Stomach smooth muscle (tissue), 2 donors: ENCODE results near the gene PAQR3.

Experiments
- H3K27ac ChIP-seq: one replicate; pipeline ENCODE4 v1.7.0; 2013; ENCODE audit warnings: mild to moderate bottlenecking, low read length, inconsistent platforms
- H3K27me3 ChIP-seq, 2 donors: one replicate each; pipeline ENCODE4 v1.7.0; 2013; ENCODE audit warnings: low read length in 2 of 2; ENCODE audit not compliant: insufficient read depth in 2 of 2, control insufficient read depth in 1 of 2
- H3K36me3 ChIP-seq, 2 donors: one replicate each; pipeline ENCODE4 v1.7.0; 2013; ENCODE audit warnings: low read length in 2 of 2; ENCODE audit not compliant: control insufficient read depth in 2 of 2, insufficient read depth in 2 of 2
- H3K4me1 ChIP-seq: one replicate; pipeline ENCODE4 v1.7.0; 2013; ENCODE audit warnings: low read length; ENCODE audit not compliant: control insufficient read depth, insufficient read depth
- H3K4me3 ChIP-seq, 2 donors: one replicate each; pipeline ENCODE4 v1.7.0; 2013; ENCODE audit warnings: low read length in 2 of 2
- H3K9ac ChIP-seq, 2 donors: one replicate each; pipeline ENCODE4 v1.7.0; 2013; ENCODE audit warnings: low read length in 2 of 2, mild to moderate bottlenecking in 1 of 2
- H3K9me3 ChIP-seq, 2 donors: one replicate each; pipeline ENCODE4 v1.7.0; 2013; ENCODE audit warnings: low read length in 2 of 2; ENCODE audit not compliant: control insufficient read depth in 2 of 2
- donor health status: healthy.
- donor health status: Pancreatic carcinoma.

Gene PAQR3

DNA sequence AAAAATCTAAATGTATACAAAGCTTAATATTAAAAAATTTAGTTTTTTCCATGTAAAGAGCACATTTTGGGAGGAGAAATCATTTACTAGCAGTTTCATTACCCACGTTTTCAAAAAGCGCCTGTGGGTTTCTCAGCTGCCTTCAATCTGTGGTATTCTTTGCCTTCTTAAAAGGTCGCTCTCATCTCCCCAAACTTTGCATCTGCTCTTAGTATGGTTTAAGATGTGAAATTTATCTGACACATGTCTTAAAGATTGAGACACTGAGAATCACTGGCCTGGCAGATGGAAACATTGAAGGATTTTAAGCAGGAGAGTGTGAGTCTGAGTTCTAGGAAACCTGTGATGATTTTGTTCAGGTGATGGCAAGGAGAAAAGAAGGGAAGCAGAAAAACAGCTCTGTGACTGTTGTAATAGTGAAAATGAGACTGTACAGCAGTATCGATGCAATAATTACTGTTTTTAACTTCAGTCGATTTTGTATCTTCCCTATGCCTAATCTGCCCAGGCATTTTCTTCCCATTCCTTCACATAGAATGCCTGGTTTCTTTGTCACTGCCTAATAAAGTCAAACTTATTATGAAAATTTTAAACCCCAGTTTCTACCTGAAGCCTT lies 75.9 kb downstream of the PAQR3 start:
- Histone ChIP-seq H3K9ac (no peak overlapping the region), H3K4me1 (no peaks in the 10 kb centered on the region), H3K27me3 (no peaks in the 10 kb centered on the region), H3K4me3 (no peak overlapping the region), H3K9me3 (no peaks in the 10 kb centered on the region), H3K36me3 (peaks cover 0 to 2% of the 10 kb centered on the region in 2 donors), H3K27ac (no peak overlapping the region)

- Histone ChIP-seq H3K9me3 (no peaks in the 10 kb centered on the region), H3K27ac (no peak overlapping the region)
Measured at GRCh38 chr4:78862314-78862737, 76.9 kb downstream of the PAQR3 start.

More at GRCh38 chr4:78862314-78862737, 76.9 kb downstream of the PAQR3 start:
- Histone ChIP-seq H3K4me3 (no peak overlapping the region), H3K9ac (no peak overlapping the region), H3K36me3 (peaks cover 0 to 2% of the 10 kb centered on the region in 2 donors), H3K27me3 (no peaks in the 10 kb centered on the region), H3K4me1 (no peaks in the 10 kb centered on the region)
